ENCODE measurements around the gene BAIAP2.

BAIAP2 gene

DNA sequence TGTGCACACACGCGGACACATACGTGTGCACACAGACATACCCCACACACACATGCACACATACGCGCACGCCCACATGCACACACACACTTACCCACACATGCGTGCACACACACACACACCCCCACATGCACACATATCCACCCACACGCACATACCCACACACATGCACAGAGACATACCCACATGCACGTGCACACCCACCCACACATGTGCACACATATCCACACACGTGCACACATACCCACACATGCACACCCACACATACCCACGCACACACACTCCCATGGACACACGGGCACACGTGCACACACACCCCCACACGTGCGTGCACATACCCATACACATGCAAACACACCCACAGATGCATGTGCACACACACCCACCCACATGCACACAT lies 103.1 kb downstream of the BAIAP2 start:
- Histone ChIP-seq H4K20me1 (ENCODE audit: low read depth, low read length) (no peaks in the 10 kb centered on the region), H3K4me3 (ENCODE audit: insufficient read depth, low read length, poor library complexity, severe bottlenecking) (no peak overlapping the region), H3K9me3 (ENCODE audit: insufficient read depth, low read length) (no peaks in the 10 kb centered on the region; the same call in 1 of the 2 replicates), H3K79me2 (ENCODE audit: insufficient read depth, low read length) (no peaks in the 10 kb centered on the region), H3K9ac (ENCODE audit: low read length) (no peak overlapping the region), H3F3A (ENCODE audit: insufficient read depth) (no peaks in the 10 kb centered on the region), H3K9me2 (replicated peaks; ENCODE audit: insufficient read depth, low read length) (no peaks in the 10 kb centered on the region), H2AFZ (ENCODE audit: low read depth, low read length, severe bottlenecking) (no peak overlapping the region), H3K36me3 (ENCODE audit: low read length) (no peaks in the 10 kb centered on the region), H3K27ac (ENCODE audit: low read depth, low read length) (no peak overlapping the region), H3K27me3 (ENCODE audit: low read length) (no peaks in the 10 kb centered on the region), H3K4me2 (ENCODE audit: low read depth, low read length, poor library complexity, severe bottlenecking) (no peak overlapping the region)
- no peak for TF ChIP-seq EZH2phosphoT487 (conservative IDR thresholded peaks at IDR 0.05; ENCODE audit: low read length)
- TF ChIP-seq CTCF (IDR thresholded peaks at IDR 0.05; ENCODE audit: insufficient read depth, low read length, poor library complexity, severe bottlenecking) = no peak

DNA sequence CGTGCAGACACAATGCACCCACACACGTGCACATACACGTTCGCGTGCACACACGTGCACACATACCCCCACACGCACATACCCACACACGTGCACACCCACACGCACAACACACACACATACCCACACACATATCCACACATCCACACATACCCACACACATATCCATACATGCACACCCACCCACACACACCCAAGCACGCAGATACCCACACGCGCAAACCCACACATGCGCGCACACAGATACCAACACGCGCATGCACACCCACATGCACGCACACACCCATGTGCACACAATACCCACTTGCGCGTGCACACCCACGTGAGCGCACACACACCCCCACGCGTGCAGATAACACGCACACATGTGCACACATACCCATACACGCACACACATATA lies 103.5 kb downstream of the BAIAP2 start:
- Histone ChIP-seq H3K4me2 (ENCODE audit: low read depth, low read length, poor library complexity, severe bottlenecking) (no peak overlapping the region), H3K4me3 (ENCODE audit: insufficient read depth, low read length, poor library complexity, severe bottlenecking) (no peak overlapping the region), H3K79me2 (ENCODE audit: insufficient read depth, low read length) (no peaks in the 10 kb centered on the region), H3K9ac (ENCODE audit: low read length) (no peak overlapping the region), H3K9me3 (ENCODE audit: insufficient read depth, low read length) (no peaks in the 10 kb centered on the region; the same call in 1 of the 2 replicates), H3K9me2 (replicated peaks; ENCODE audit: insufficient read depth, low read length) (no peaks in the 10 kb centered on the region), H3K27ac (ENCODE audit: low read depth, low read length) (no peak overlapping the region), H4K20me1 (ENCODE audit: low read depth, low read length) (no peaks in the 10 kb centered on the region), H3K36me3 (ENCODE audit: low read length) (no peaks in the 10 kb centered on the region), H3K27me3 (ENCODE audit: low read length) (no peaks in the 10 kb centered on the region), H2AFZ (ENCODE audit: low read depth, low read length, severe bottlenecking) (no peak overlapping the region), H3F3A (ENCODE audit: insufficient read depth) (no peaks in the 10 kb centered on the region)
- TF ChIP-seq CTCF (IDR thresholded peaks at IDR 0.05; ENCODE audit: insufficient read depth, low read length, poor library complexity, severe bottlenecking) (no peak), EZH2phosphoT487 (conservative IDR thresholded peaks at IDR 0.05; ENCODE audit: low read length) (no peak)

DNA sequence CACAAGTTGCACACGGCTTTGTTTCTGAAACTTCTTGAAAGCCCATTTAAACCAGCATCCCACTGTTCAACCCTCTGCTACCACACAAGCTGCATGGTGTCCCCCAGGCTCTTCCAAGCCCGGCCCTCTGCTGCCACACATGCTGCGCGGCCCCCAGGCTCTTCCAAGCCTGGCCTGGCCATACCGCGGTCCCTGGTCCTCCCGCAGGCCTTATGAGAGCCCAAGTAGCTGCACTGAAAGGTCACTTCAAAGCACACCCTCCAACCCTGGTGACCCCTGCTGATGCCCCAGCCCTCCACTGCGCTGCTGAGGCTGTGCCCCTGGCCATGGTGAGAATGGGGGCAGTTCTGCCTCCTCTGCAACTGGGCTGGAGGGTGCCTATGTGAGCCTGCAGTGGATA lies 104.5 kb downstream of the BAIAP2 start:
- Histone ChIP-seq H3K9me3 (ENCODE audit: insufficient read depth, low read length) (no peaks in the 10 kb centered on the region; the same call in 1 of the 2 replicates), H3K9ac (ENCODE audit: low read length) (no peak overlapping the region), H3K27me3 (ENCODE audit: low read length) (no peaks in the 10 kb centered on the region), H4K20me1 (ENCODE audit: low read depth, low read length) (no peaks in the 10 kb centered on the region), H3K27ac (ENCODE audit: low read depth, low read length) (no peak overlapping the region), H3K9me2 (replicated peaks; ENCODE audit: insufficient read depth, low read length) (no peaks in the 10 kb centered on the region), H2AFZ (ENCODE audit: low read depth, low read length, severe bottlenecking) (no peak overlapping the region), H3K36me3 (ENCODE audit: low read length) (no peaks in the 10 kb centered on the region), H3K4me2 (ENCODE audit: low read depth, low read length, poor library complexity, severe bottlenecking) (no peak overlapping the region), H3K79me2 (ENCODE audit: insufficient read depth, low read length) (no peaks in the 10 kb centered on the region), H3K4me3 (ENCODE audit: insufficient read depth, low read length, poor library complexity, severe bottlenecking) (no peak overlapping the region), H3F3A (ENCODE audit: insufficient read depth) (no peaks in the 10 kb centered on the region)
- no peak for TF ChIP-seq CTCF (IDR thresholded peaks at IDR 0.05; ENCODE audit: insufficient read depth, low read length, poor library complexity, severe bottlenecking)
- no peak for TF ChIP-seq EZH2phosphoT487 (conservative IDR thresholded peaks at IDR 0.05; ENCODE audit: low read length)

All from SU-DHL-6 (cell line).